HG02798 (cell line): ENCODE data around the gene PROK1.

Source experiments
- ATAC-seq: cut with Tn5 transposase; IDR thresholded peaks from one replicate; pipeline ENCODE4 v1.9.1; 2021; ENCODE audit warnings: mild to moderate bottlenecking; ENCODE audit not compliant: unreplicated experiment, poor library complexity

The PROK1 gene

GRCh38 chr1:110484801-110485200, 33.9 kb downstream of the PROK1 start:
- ATAC-seq: no peak

GRCh38 chr1:110485725-110486124, 34.8 kb downstream of the PROK1 start:
- no peak for ATAC-seq

GRCh38 chr1:110487726-110488125, 36.8 kb downstream of the PROK1 start:
- no peak for ATAC-seq

GRCh38 chr1:110488161-110488560, 37.2 kb downstream of the PROK1 start:
- ATAC-seq: no peak

- no peak for ATAC-seq
Observed at GRCh38 chr1:110488867-110489266, 37.9 kb downstream of the PROK1 start.

- ATAC-seq: no peak
Observed at GRCh38 chr1:110489406-110489805, 38.5 kb downstream of the PROK1 start.

GRCh38 chr1:110489973-110490542, 39.1 kb downstream of the PROK1 start:
- ATAC-seq: no peak

- no peak for ATAC-seq
Observed at GRCh38 chr1:110490791-110491451, 40.0 kb downstream of the PROK1 start.

GRCh38 chr1:110492573-110492972, 41.6 kb downstream of the PROK1 start:
- no peak for ATAC-seq

GRCh38 chr1:110493059-110493699, 42.2 kb downstream of the PROK1 start:
- no peak for ATAC-seq

- ATAC-seq: no peak
Observed at GRCh38 chr1:110494036-110494435, 43.1 kb downstream of the PROK1 start.

GRCh38 chr1:110494522-110495406, 43.8 kb downstream of the PROK1 start:
- no peak for ATAC-seq

GRCh38 chr1:110495926-110496600, 45.1 kb downstream of the PROK1 start:
- no peak for ATAC-seq

- ATAC-seq: no peak
Observed at GRCh38 chr1:110498270-110498669, 47.3 kb downstream of the PROK1 start.

GRCh38 chr1:110501488-110502132, 50.7 kb downstream of the PROK1 start:
- ATAC-seq: no peak

- ATAC-seq: no peak
Observed at GRCh38 chr1:110502402-110503151, 51.6 kb downstream of the PROK1 start.

- no peak for ATAC-seq
Observed at GRCh38 chr1:110503471-110503870, 52.5 kb downstream of the PROK1 start.

GRCh38 chr1:110504226-110504625, 53.3 kb downstream of the PROK1 start:
- no peak for ATAC-seq

- no peak for ATAC-seq
Observed at GRCh38 chr1:110505596-110505995, 54.6 kb downstream of the PROK1 start.
